Measurements from ENCODE around the gene HNRNPA3. TPM values are rescaled to one million over a fixed set of nuclear protein-coding genes. Genes with fewer than 3 reads are reported as not detected.
"Not testable (repeated sequence)": the region's sequence is repeated elsewhere in the genome, so short reads cannot be mapped to it uniquely, and the experiment has no call there.

The HNRNPA3 gene
- total RNA-seq, 1 experiment from 2014 or later, result 290 TPM

- Histone ChIP-seq H3K9me2 (ENCODE audit: insufficient read depth) (no peaks in the 10 kb centered on the region), H3K4me3 (no peak overlapping the region), H4K20me1 (ENCODE audit: insufficient read depth) (no peaks in the 10 kb centered on the region; the same call in 1 of the 2 replicates), H3K4me1 (replicated peaks; ENCODE audit: insufficient read depth) (peaks cover 59% of the 10 kb centered on the region), H3K9me3 (ENCODE audit: insufficient read depth, low read depth) (no peaks in the 10 kb centered on the region), H3K79me2 (ENCODE audit: low read depth) (peaks cover 97% of the 10 kb centered on the region), H3K27me3 (ENCODE audit: insufficient read depth, low read depth) (no peaks in the 10 kb centered on the region), H3K36me3 (ENCODE audit: low read depth) (peaks cover 24% of the 10 kb centered on the region), H3K27ac (peak overlapping the region; percentile 97), H3K4me2 (peak overlapping the region; percentile 9; the same call in 1 of the 2 replicates), H3F3A (ENCODE audit: insufficient read depth, low read depth) (peaks cover 79% of the 10 kb centered on the region), H2AFZ (no peak overlapping the region)
- ChIA-PET CTCF (interaction anchor here (0.6 kb wide), 3 partner anchors 18 to 1118 kb away, joined by 3 to 12 read pairs (median 5); no protein-coding TSS in a partner anchor), POLR2A (ENCODE audit: unreplicated experiment) (interaction anchor here (0.8 to 1.0 kb wide), 3 partner anchors 18 to 156 kb away, joined by 4 to 30 read pairs (median 10); partner anchors contain the start of gene NFE2L2)
- no TSS peak for BruUV-seq (replicated peaks)
- TF ChIP-seq, protein P1, sequence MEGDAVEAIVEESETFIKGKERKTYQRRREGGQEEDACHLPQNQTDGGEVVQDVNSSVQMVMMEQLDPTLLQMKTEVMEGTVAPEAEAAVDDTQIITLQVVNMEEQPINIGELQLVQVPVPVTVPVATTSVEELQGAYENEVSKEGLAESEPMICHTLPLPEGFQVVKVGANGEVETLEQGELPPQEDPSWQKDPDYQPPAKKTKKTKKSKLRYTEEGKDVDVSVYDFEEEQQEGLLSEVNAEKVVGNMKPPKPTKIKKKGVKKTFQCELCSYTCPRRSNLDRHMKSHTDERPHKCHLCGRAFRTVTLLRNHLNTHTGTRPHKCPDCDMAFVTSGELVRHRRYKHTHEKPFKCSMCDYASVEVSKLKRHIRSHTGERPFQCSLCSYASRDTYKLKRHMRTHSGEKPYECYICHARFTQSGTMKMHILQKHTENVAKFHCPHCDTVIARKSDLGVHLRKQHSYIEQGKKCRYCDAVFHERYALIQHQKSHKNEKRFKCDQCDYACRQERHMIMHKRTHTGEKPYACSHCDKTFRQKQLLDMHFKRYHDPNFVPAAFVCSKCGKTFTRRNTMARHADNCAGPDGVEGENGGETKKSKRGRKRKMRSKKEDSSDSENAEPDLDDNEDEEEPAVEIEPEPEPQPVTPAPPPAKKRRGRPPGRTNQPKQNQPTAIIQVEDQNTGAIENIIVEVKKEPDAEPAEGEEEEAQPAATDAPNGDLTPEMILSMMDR (conservative IDR thresholded peaks at IDR 0.05), result no peak
- TF ChIP-seq EZH2 (IDR thresholded peaks at IDR 0.05; ENCODE audit: low read depth), result no peak
- intact Hi-C loops (cut with micrococcal nuclease; ENCODE audit: unreplicated experiment), result no loop called here
- DNase-seq, result peak; percentile 75 to 81
These were observed 32.4 kb downstream of the HNRNPA3 start for GRCh38 chr2:177245010-177245422.

DNA sequence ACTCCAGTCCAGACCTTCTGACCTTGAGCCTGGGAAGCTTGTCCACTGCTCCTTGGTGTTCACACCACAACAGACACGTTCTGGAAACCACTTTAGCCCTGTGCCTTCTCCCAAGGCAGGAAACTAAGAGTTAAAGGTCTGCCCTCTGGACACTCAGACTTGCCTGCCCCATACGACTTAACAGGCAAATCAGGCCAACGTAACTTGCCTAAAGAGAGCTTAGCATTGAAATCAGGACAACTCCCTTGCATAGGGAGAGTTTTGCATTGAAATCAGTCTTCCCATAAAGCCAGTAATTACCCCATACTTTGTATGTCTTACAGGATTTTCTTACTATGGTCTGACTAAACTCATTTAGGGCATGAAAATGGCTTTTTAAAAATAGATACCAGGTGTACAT is 33.4 kb downstream of the HNRNPA3 start:
- no peaks in the 10 kb centered on the region for H3K9me2 ChIP-seq (ENCODE audit: insufficient read depth)

GRCh38 chr2:177246523-177247030 is 34.0 kb downstream of the HNRNPA3 start:
- H3K9me3 ChIP-seq (ENCODE audit: insufficient read depth, low read depth); BruUV-seq (replicated peaks); DNase-seq; intact Hi-C loops (cut with micrococcal nuclease; ENCODE audit: unreplicated experiment); H3K9me2 ChIP-seq (ENCODE audit: insufficient read depth); H3K27me3 ChIP-seq (ENCODE audit: insufficient read depth, low read depth); H3K4me2 ChIP-seq; H3K4me3 ChIP-seq; H4K20me1 ChIP-seq (ENCODE audit: insufficient read depth); H2AFZ ChIP-seq: not testable (repeated sequence)
- ChIA-PET POLR2A (ENCODE audit: unreplicated experiment) (interaction anchor here (0.5 kb wide), 1 partner anchor 171 kb away, joined by 4 read pairs; no protein-coding TSS in a partner anchor), CTCF (interaction anchor here (0.6 to 1.0 kb wide), 2 partner anchors 16 to 82 kb away, joined by 3 to 5 read pairs; no protein-coding TSS in a partner anchor)
- Histone ChIP-seq H3K27ac (peak overlapping the region; percentile 97), H3F3A (ENCODE audit: insufficient read depth, low read depth) (peaks cover 68% of the 10 kb centered on the region), H3K4me1 (replicated peaks; ENCODE audit: insufficient read depth) (peaks cover 51% of the 10 kb centered on the region), H3K36me3 (ENCODE audit: low read depth) (peaks cover 25% of the 10 kb centered on the region), H3K79me2 (ENCODE audit: low read depth) (peaks cover 97% of the 10 kb centered on the region)

More for the DNA sequence above, 33.4 kb downstream of the HNRNPA3 start:
- Histone ChIP-seq H2AFZ (no peak overlapping the region), H3F3A (ENCODE audit: insufficient read depth, low read depth) (peaks cover 74% of the 10 kb centered on the region), H3K27me3 (ENCODE audit: insufficient read depth, low read depth) (no peaks in the 10 kb centered on the region), H3K27ac (peak overlapping the region; percentile 97), H3K4me3 (no peak overlapping the region), H3K4me2 (no peak overlapping the region), H3K79me2 (ENCODE audit: low read depth) (peaks cover 97% of the 10 kb centered on the region), H3K9me3 (ENCODE audit: insufficient read depth, low read depth) (no peaks in the 10 kb centered on the region), H3K4me1 (replicated peaks; ENCODE audit: insufficient read depth) (peaks cover 51% of the 10 kb centered on the region), H3K36me3 (ENCODE audit: low read depth) (peaks cover 25% of the 10 kb centered on the region), H4K20me1 (ENCODE audit: insufficient read depth) (peaks cover 2% of the 10 kb centered on the region)
- no peak for DNase-seq
- POLR2A ChIA-PET (ENCODE audit: unreplicated experiment), result interaction anchor here (0.5 kb wide), 1 partner anchor 172 kb away, joined by 4 read pairs; no protein-coding TSS in a partner anchor
- no TSS peak for BruUV-seq (replicated peaks)
- intact Hi-C loops (cut with micrococcal nuclease; ENCODE audit: unreplicated experiment), result no loop called here
- CTCF ChIA-PET, result interaction anchor here (0.6 to 1.0 kb wide), 2 partner anchors 17 to 81 kb away, joined by 3 to 5 read pairs; no protein-coding TSS in a partner anchor
- TF ChIP-seq, protein P1 (conservative IDR thresholded peaks at IDR 0.05), result no peak
- TF ChIP-seq EZH2 (IDR thresholded peaks at IDR 0.05; ENCODE audit: low read depth), result no peak

Measured in PC-9 (cell line).